H9 (cell line): ENCODE measurements around the gene ACAP2. TPM values are rescaled to one million over a fixed set of nuclear protein-coding genes. Genes with fewer than 3 reads are reported as not detected.

Source experiments
- DNase-seq: peaks from one replicate; pipeline ENCODE4 v3.0.0-alpha.2; 2017
- H2AFZ ChIP-seq: one replicate; pipeline ENCODE4 v1.6.1; 2013; ENCODE audit warnings: mild to moderate bottlenecking, low read length, control low read depth, moderate library complexity
- H2AK5ac ChIP-seq: 2 replicates; pipeline ENCODE4 v1.6.1; 2013; ENCODE audit warnings: low read length, control low read depth, mixed read lengths; ENCODE audit not compliant: insufficient read length
- H2BK120ac ChIP-seq: one replicate; pipeline ENCODE4 v1.6.1; 2013; ENCODE audit warnings: low read depth, mild to moderate bottlenecking, low read length, control low read depth, inconsistent platforms; ENCODE audit not compliant: poor library complexity, severe bottlenecking
- H2BK12ac ChIP-seq: 2 replicates; pipeline ENCODE4 v1.6.1; 2013; ENCODE audit warnings: low read length, control low read depth, mixed read lengths, low read depth; ENCODE audit not compliant: insufficient read length
- H2BK15ac ChIP-seq: 2 replicates; pipeline ENCODE4 v1.6.1; 2013; ENCODE audit warnings: low read depth, low read length, control low read depth
- H2BK20ac ChIP-seq: one replicate; pipeline ENCODE4 v1.6.1; 2013; ENCODE audit warnings: low read depth, mild to moderate bottlenecking, low read length, control low read depth, inconsistent platforms; ENCODE audit not compliant: poor library complexity, severe bottlenecking
- H2BK5ac ChIP-seq: 2 replicates; pipeline ENCODE4 v1.6.1; 2013; ENCODE audit warnings: low read length, control low read depth, mixed read lengths; ENCODE audit not compliant: insufficient read length
- H3K14ac ChIP-seq: 2 replicates; pipeline ENCODE4 v1.6.1; 2013; ENCODE audit warnings: low read length, control low read depth; ENCODE audit not compliant: insufficient read depth
- H3K18ac ChIP-seq: 2 replicates; pipeline ENCODE4 v1.6.1; 2013; ENCODE audit warnings: low read depth, mild to moderate bottlenecking, mixed read lengths, low read length, control low read depth; ENCODE audit not compliant: insufficient read length
- H3K23ac ChIP-seq: 2 replicates; pipeline ENCODE4 v1.6.1; 2013; ENCODE audit warnings: low read length, control low read depth, mixed read lengths, low read depth; ENCODE audit not compliant: insufficient read length
- H3K23me2 ChIP-seq: 2 replicates; pipeline ENCODE4 v1.6.1; 2013; ENCODE audit warnings: low read depth, mild to moderate bottlenecking, mixed read lengths, low read length, control low read depth; ENCODE audit not compliant: insufficient read length, poor library complexity, severe bottlenecking
- H3K27ac ChIP-seq: 2 replicates; pipeline ENCODE4 v1.5.1; 2013; ENCODE audit warnings: low read length, control low read depth, mixed read lengths, low read depth; ENCODE audit not compliant: insufficient read length
- H3K27me3 ChIP-seq: 2 replicates; pipeline ENCODE4 v1.6.1; 2013; ENCODE audit warnings: low read length, control low read depth, inconsistent platforms; ENCODE audit not compliant: insufficient read depth
- H3K4ac ChIP-seq: 2 replicates; pipeline ENCODE4 v1.6.1; 2013; ENCODE audit warnings: low read depth, mild to moderate bottlenecking, control low read depth, inconsistent platforms, low read length, moderate library complexity
- H3K4me1 ChIP-seq: 2 replicates; pipeline ENCODE4 v1.6.1; 2013; ENCODE audit warnings: low read length, control low read depth, inconsistent platforms; ENCODE audit not compliant: insufficient read depth
- H3K4me2 ChIP-seq: 2 replicates; pipeline ENCODE4 v1.6.1; 2013; ENCODE audit warnings: low read length, control low read depth, mixed read lengths; ENCODE audit not compliant: insufficient read length, insufficient read depth
- H3K56ac ChIP-seq: 2 replicates; pipeline ENCODE4 v1.6.1; 2013; ENCODE audit warnings: low read depth, mild to moderate bottlenecking, mixed read lengths, low read length, control low read depth; ENCODE audit not compliant: insufficient read length
- H3K79me1 ChIP-seq: 2 replicates; pipeline ENCODE4 v1.6.1; 2013; ENCODE audit warnings: low read depth, mild to moderate bottlenecking, moderate library complexity, low read length, control low read depth, inconsistent platforms; ENCODE audit not compliant: insufficient read depth, poor library complexity, severe bottlenecking
- H3K79me2 ChIP-seq: 2 replicates; pipeline ENCODE4 v1.6.1; 2013; ENCODE audit warnings: low read length, control low read depth, inconsistent platforms; ENCODE audit not compliant: insufficient read depth
- H3K9ac ChIP-seq: 2 replicates; pipeline ENCODE4 v1.6.1; 2013; ENCODE audit warnings: low read length, control low read depth, mixed read lengths; ENCODE audit not compliant: insufficient read length; ENCODE audit errors: extremely low read depth
- H3K9me3 ChIP-seq: one replicate; pipeline ENCODE4 v1.6.1; 2013; ENCODE audit warnings: low read depth, low read length, inconsistent platforms; ENCODE audit not compliant: control insufficient read depth
- H3T11ph ChIP-seq: one replicate; pipeline ENCODE4 v1.6.1; 2013; ENCODE audit warnings: mild to moderate bottlenecking, low read length, control low read depth, inconsistent platforms
- H4K20me1 ChIP-seq: one replicate; pipeline ENCODE4 v1.6.1; 2013; ENCODE audit not compliant: control insufficient read depth, insufficient read length, insufficient read depth
- H4K5ac ChIP-seq: 2 replicates; pipeline ENCODE4 v1.6.1; 2013; ENCODE audit warnings: low read depth, mild to moderate bottlenecking, mixed read lengths, low read length, control low read depth; ENCODE audit not compliant: insufficient read length
- H4K8ac ChIP-seq: replicated peaks from 2 replicates; pipeline ENCODE4 v1.6.1; 2013; ENCODE audit warnings: low read length, control low read depth, mixed read lengths, low read depth; ENCODE audit not compliant: insufficient read length
- H4K91ac ChIP-seq: 2 replicates; pipeline ENCODE4 v1.6.1; 2013; ENCODE audit warnings: low read depth, mild to moderate bottlenecking, moderate library complexity, mixed read lengths, low read length, control low read depth; ENCODE audit not compliant: insufficient read length
- H3K27ac Mint-ChIP-seq, 3 experiments: 2 replicates in 2 of 3; 3 replicates in 1 of 3; pipeline ENCODE4 v1.8.0; 2020 to 2021; ENCODE audit warnings: mixed read lengths in 3 of 3, mild to moderate bottlenecking in 1 of 3, moderate library complexity in 1 of 3
- H3K27me3 Mint-ChIP-seq: 2 replicates; pipeline ENCODE4 v1.8.0; 2021; ENCODE audit warnings: low read depth, mild to moderate bottlenecking, moderate library complexity, mixed read lengths
- H3K36me3 Mint-ChIP-seq, 3 experiments: 2 replicates in 2 of 3; 3 replicates in 1 of 3; pipeline ENCODE4 v1.8.0; 2020 to 2021; ENCODE audit warnings: low read depth in 3 of 3, mixed read lengths in 3 of 3; ENCODE audit not compliant: insufficient read depth in 1 of 3
- H3K4me1 Mint-ChIP-seq, 2 experiments: 2 replicates each; pipeline ENCODE4 v1.8.0; 2020; ENCODE audit warnings: mixed read lengths in 2 of 2
- H3K4me3 Mint-ChIP-seq, 2 experiments: 2 replicates in 1 of 2; 3 replicates in 1 of 2; pipeline ENCODE4 v1.8.0; 2020 to 2021; ENCODE audit warnings: mild to moderate bottlenecking in 2 of 2, mixed read lengths in 2 of 2, moderate library complexity in 1 of 2
- H3K9me3 Mint-ChIP-seq, 2 experiments: 2 replicates in 1 of 2; 3 replicates in 1 of 2; pipeline ENCODE4 v1.8.0; 2020; ENCODE audit warnings: mild to moderate bottlenecking in 2 of 2, mixed read lengths in 2 of 2, moderate library complexity in 1 of 2
- CTCF ChIP-seq: fragments of 200-600 bp; sonication (generic); conservative IDR thresholded peaks from 3 replicates; pipeline ENCODE4 v1.8.0; 2021; ENCODE audit warnings: antibody characterized with exemption, mild to moderate bottlenecking
- WGBS: extraction: QIAGEN DNeasy Blood & Tissue Kit; methylation state at CpG from one replicate; pipeline ENCODE4 v1.1.7; 2013; ENCODE audit warnings: missing lambda C conversion rate, low lambda C conversion rate, mixed read lengths; ENCODE audit not compliant: insufficient read length; ENCODE audit errors: extremely low coverage; 5-methylcytosine and 5-hydroxymethylcytosine counted together
- total RNA-seq: library from RNA; stranded (reverse); gene quantifications from 2 replicates; pipeline ENCODE4 v1.2.1, GENCODE V29; 2021

Gene ACAP2
- total RNA-seq, 1 experiment from 2014 or later: 30.8 TPM

- H3K4me1 Mint-ChIP-seq: peaks cover 10 to 14% of the 10 kb centered on the region in 2 experiments; a peak in 3 of 4 replicates
- H3K27ac Mint-ChIP-seq: no peak overlapping the region; a peak in 1 of 7 replicates
- no peaks in the 10 kb centered on the region for H3K27me3 ChIP-seq
- H2AFZ ChIP-seq: no peak overlapping the region
- peaks cover 0 to 7% (median 4%) of the 10 kb centered on the region in 3 experiments; a peak in 3 of 7 replicates for H3K36me3 Mint-ChIP-seq
- no peaks in the 10 kb centered on the region for H3K9me3 ChIP-seq
- H3K4me3 Mint-ChIP-seq: no peak overlapping the region
- H3K14ac ChIP-seq: no peak overlapping the region
- H2BK12ac ChIP-seq: no peak overlapping the region
- no peak overlapping the region for H3K4me2 ChIP-seq
- no peaks in the 10 kb centered on the region for H3K23me2 ChIP-seq
- H3K79me2 ChIP-seq: 0 out of 2 replicates have a peak, but pooled peaks cover 2% of the 10 kb centered on the region
- no peak overlapping the region for H2BK5ac ChIP-seq
- H2BK20ac ChIP-seq: no peak overlapping the region
- H3K23ac ChIP-seq: no peak overlapping the region
- H3K56ac ChIP-seq: no peak overlapping the region
- H4K91ac ChIP-seq: no peak overlapping the region
- H3K27me3 Mint-ChIP-seq: no peaks in the 10 kb centered on the region
- H3K18ac ChIP-seq: no peak overlapping the region
- no CpG with 5 or more reads among the region's 12 CpGs for WGBS
- H3K4ac ChIP-seq: no peak overlapping the region
- H2BK120ac ChIP-seq: no peak overlapping the region
- no peak overlapping the region for H4K5ac ChIP-seq
- no peak overlapping the region for H4K8ac ChIP-seq
- DNase-seq: no peak
- TF ChIP-seq CTCF: no peak
- no peak overlapping the region for H2BK15ac ChIP-seq
- H3K4me1 ChIP-seq: no peaks in the 10 kb centered on the region
- no peak overlapping the region for H3K9ac ChIP-seq
- no peak overlapping the region for H3T11ph ChIP-seq
- peaks cover 0 to 5% of the 10 kb centered on the region in 2 experiments; a peak in 1 of 5 replicates for H3K9me3 Mint-ChIP-seq
- H3K79me1 ChIP-seq: peaks cover 3% of the 10 kb centered on the region
- no peaks in the 10 kb centered on the region for H4K20me1 ChIP-seq
- no peak overlapping the region for H2AK5ac ChIP-seq
- no peak overlapping the region for H3K27ac ChIP-seq
These were observed 35.0 kb downstream of the ACAP2 start for GRCh38 chr3:195407531-195408409.
